GM18861 (cell line): ENCODE results near the gene MDN1.
"Not testable (repeated sequence)": the region's sequence is repeated elsewhere in the genome, so short reads cannot be mapped to it uniquely, and the experiment has no call there.

Experiments used
- ATAC-seq: cut with Tn5 transposase; IDR thresholded peaks from one replicate; pipeline ENCODE4 v1.9.1; 2021; ENCODE audit not compliant: unreplicated experiment

The MDN1 gene

DNA sequence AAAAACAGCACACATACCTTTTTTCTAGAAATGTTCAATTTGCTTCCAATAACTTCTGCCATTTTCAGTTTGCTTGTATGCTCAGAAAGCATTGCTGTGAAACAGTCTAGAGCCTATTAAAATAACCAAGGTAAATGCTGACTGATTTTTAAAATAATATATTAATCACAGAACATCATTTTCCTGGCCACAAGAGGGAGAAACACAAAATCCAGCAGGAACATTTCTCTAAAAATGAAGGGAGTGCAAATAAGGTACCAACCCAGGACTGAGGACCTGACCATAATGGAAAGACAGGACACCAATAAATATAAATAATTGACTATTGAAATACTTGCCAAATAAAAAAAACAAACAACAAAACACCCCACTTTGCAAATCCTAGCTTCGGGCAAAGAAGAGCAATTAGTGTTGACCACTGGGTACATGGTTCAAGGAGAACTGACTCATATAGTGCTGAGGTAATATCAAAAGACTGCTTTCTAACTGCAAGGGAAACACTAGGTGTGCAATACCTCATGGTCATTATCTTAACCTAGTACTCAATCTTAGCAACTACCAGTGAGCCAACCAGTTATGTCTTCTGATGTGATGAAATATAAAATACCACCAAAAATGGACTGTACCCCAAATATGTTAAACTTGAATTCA is 42.9 kb downstream of the MDN1 start:
- ATAC-seq: no peak

DNA sequence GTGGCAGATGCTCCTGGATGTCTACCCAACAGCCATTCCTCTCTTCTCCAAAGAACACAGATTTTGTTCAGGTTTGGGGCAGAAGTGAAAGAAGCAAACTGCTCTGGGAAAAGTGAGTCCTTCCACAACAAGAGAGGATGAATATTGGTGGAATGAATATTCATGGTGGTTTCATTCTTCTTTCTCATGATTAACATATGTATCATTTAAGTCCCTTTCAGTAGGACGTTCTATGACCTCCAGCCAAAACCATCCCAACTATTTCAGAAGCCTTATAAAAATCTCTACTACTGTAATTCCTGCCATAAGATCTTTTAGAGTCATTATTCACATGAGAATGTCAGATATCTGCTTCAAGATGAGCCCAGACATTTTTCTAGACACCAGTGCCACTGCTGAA is 44.4 kb downstream of the MDN1 start:
- ATAC-seq: no peak

DNA sequence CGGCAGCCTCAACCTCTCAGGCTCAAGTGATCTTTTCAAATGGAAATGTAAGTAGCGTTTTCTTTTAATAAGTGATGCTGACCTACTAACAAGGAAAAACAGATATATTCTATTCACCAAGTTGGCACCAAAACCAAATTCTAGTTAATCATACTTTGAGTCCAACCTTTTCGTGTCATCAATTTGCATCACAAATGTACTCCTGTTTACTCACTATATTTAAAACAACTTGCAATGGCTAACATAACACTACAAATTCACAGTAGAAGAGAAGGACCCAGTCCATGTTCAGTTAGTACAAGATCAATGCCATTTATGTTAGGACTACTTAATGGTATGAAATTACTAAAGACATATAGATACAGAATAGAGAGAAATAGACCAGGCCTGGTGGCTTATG is 50.0 kb downstream of the MDN1 start:
- no peak for ATAC-seq

GRCh38 chr6:89768324-89768723 is 51.3 kb downstream of the MDN1 start:
- ATAC-seq: no peak

- ATAC-seq: no peak
Observed at GRCh38 chr6:89763550-89763949, 56.0 kb downstream of the MDN1 start.

DNA sequence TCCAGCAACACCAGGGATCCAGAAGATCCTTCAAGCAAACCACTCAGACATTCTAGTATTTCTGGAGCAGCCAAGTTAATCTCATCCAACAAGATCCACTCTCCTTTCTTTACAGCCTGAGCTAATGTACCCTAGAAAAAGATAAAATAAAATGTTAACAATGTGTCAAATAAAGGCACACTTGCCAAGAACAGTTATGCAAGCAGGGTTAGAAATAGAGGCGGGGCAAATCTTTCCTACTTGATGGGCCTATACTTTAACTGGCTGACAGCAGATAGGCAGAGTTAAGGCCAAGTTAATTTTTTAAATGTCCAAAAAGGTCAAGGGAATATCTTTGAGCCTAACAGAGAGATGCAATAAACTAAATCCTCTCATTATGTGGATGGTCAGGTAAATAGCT is 60.8 kb downstream of the MDN1 start:
- no peak for ATAC-seq

GRCh38 chr6:89750338-89750737 is 69.3 kb downstream of the MDN1 start:
- ATAC-seq: no peak

GRCh38 chr6:89749918-89750317 is 69.7 kb downstream of the MDN1 start:
- ATAC-seq: no peak

GRCh38 chr6:89745716-89746115 is 73.9 kb downstream of the MDN1 start:
- ATAC-seq: no peak

DNA sequence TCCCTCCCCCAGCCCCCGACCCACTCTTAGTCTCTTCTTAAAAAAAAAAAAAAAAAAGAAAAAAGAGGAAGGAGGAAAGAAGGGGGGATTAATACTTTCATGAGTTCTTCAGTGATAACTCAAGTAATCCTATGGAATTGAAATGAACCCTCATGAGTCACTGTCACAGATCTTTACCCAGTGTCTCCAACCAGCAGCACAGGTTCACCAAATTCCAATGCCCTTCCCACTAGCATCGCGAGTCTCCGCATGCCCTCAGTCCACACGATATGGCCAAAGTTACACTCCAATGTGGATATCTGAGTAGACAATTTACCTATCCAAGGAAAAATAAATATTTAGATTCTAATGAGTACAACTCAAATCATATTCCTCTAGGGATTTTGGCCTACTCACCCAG is 74.5 kb downstream of the MDN1 start:
- ATAC-seq: no peak

DNA sequence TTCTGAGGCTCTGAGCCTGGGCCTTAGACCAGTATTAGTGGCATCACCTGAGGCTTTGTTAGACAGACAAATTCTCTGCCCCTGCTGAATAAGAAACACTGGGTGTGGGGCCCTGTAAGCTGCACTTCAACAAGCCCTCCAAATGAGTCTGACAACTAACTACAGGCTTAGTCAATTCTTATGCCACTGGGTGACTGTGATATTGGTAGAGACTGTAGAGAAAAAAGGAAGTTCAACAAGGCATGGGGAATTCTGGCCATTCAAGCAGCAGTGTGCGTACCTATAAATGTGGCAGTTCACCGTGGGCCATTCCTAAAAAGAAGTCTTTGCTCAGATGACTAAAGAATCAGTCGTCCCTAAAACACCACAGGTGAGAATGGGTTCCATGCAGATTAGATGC is 82.7 kb downstream of the MDN1 start:
- no peak for ATAC-seq

DNA sequence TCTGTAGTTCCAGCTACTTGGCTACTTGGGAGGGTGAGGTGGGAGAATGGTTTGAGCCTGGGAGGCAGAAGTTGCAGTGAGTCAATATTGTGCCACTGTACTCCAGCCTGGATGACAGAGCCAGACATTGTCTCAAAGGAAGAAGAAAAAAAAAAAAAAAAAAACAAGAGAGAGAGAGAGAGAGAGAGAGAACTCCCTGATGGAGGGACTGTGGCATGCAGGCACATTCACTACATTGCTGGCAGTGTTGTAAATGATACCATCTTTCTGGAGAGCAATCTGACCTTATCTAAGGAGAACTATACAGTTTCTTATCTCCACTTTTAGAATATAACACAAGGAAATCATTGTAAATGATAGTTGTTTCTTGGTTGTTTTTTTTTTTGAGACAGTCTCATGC is 85.1 kb downstream of the MDN1 start:
- no peak for ATAC-seq

DNA sequence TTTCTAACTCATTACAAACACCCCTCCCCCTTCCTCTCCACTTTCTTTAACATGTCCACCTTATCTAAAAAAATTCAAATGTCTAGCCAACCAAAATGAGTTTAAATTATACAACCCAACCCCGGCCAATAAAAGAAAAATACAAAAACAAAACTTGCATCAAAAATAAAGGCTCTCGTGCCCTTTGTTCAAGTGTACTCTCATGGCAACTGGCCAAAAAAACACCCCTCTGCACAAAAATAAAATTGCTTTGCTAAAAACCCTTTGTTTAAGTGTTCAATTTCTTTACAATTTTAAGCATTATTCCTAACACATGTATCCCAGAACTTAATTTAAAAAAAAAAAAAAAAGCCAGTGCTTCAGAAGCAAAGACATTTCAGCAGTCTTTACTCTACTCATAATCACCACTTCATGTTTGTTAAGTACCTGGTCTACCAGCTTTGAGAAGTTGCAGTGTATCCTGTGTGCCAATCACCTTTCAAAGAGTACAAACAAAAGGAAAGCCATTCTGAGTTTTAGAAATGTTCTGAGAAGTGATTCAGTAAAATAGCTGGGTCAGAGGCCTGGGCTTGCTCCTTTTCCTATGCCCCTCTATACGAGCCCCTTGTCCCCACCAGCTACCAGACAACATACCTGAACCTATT is 87.5 kb downstream of the MDN1 start:
- ATAC-seq: no peak

DNA sequence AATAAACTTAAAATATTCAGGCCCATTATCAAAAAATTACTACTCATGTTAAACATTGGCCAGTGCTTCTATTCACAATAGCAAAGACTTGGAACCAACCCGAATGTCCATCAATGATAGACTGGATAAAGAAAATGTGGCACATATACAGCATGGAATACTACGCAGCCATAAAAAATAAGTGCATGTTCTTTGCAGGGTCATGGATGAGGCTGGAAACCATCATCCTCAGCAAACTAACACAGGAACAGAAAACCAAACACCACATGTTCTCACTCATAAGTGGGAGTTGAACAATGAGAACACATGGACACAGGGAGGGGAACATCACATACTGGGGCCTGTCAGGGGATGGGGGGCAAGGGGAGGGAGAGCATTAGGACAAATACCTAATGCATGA is 88.3 kb downstream of the MDN1 start:
- ATAC-seq: not testable (repeated sequence)

DNA sequence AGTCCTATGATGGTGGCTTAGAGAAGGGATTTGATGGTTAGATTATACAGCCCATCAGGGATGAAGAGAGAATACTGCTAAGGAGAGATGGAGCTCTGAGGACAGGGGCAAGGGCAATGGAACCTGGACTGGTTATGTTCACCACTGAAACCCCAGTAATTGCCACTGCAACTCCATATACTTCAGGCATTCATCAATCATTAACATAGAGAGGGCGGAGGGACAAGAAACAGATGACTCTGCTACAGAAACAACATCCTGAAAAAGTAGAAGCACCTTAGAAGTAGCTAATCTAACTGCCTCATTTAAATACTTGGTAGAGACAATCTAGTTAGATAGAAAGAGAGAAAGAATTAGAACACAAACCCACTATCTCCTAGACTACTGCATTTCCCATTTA is 89.8 kb downstream of the MDN1 start:
- peak; percentile 90 for ATAC-seq

GRCh38 chr6:89727501-89727900 is 92.1 kb downstream of the MDN1 start:
- ATAC-seq: no peak

- no peak for ATAC-seq
Observed at GRCh38 chr6:89724981-89725380, 94.6 kb downstream of the MDN1 start.

DNA sequence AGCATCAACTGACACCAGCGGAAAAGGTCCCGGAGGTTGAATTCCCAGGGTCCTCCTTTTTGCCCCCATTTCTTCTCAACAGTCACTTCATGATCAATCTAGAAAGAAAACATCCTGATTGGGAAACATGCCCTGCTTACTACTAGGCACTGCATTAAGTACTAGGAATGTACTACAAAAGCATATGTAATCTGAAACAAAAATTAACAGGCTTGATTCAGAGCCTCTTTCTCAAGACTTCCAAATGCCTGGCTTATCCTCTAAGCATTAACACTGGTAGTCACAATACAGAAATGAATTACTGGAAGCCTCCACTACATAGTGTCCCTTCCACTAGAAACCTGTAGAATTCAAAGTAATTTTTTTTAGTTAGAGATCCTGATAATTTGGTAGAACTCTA is 96.5 kb downstream of the MDN1 start:
- ATAC-seq: no peak

DNA sequence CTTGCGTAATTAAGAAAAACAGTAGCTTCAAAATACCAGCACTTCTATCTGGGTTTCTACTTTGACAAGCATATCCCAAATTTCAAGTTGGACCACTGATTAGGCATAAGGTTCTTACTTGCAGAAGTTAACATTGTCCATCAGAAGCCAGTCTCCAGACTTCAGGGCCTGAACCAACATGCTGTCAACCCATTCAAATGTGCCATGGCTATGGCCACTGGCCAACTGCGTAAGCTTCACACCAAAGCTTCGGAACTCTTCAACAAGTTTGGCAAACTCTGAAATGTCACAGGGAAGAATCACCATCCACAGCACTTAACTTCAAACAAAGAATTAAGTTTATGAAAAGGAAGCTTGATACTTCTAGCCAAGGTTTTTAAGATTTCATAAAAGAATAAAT is 103.1 kb downstream of the MDN1 start:
- ATAC-seq: no peak

- no peak for ATAC-seq
Observed at GRCh38 chr6:89711801-89712200, 107.8 kb downstream of the MDN1 start.

DNA sequence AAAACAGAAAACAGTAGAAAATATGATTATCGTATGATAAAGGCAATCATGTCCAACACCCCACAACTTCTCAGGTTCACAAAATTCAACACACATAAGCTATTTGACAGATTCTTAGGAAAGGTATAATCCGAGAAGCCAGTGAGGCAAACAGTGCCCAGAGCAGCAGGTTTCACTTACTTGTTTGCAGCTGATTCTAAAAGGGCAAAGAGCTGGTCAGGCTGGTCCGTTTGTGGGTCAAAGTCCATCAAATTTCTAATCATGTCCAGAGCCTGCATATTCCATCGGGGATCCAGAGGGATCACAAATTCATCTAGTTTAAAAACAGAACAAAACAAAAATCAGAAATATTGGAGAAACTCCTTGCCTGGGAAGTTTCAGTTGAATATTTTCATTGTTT is 111.3 kb downstream of the MDN1 start:
- ATAC-seq: no peak

DNA sequence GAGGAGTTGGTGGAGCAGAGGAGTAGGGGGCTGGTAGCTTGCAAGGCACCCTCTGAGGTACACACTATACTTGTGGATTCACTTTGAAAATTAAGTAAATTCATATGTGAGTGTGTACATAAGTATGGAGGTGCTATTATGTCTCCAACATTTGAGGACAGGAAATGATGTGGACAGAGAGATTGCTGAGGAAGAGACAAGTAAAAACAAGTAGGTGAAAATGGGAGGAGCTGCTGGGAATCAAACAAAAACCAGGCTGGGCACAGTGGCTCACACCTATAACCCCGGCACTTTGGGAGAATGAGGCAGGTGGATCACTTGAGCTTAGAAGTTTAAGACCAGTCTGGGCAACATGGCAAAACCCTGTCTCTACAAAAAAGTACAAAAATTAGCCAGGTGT is 111.8 kb downstream of the MDN1 start:
- ATAC-seq: no peak

DNA sequence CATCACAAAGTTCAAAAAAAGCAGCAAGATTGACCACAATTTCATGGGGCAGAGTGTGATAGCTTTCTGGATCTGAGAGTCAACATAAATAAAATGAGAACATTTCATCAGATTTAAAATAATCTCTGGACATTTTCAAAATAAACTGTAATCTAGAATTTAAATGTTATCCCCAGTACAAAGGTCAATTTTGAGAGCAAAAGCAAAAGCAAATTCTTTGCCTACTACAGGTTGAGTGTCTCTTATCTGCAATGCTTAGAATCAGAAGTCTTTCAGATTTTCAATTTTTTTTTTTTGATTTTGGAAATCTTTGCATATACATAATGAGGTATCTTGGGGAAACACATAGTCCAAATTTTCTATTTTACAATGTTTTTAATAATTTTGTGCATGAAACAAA is 113.5 kb downstream of the MDN1 start:
- ATAC-seq: no peak
